AG04450 (cell line): ENCODE data around the gene WDR3. TPM values are rescaled to one million over a fixed set of nuclear protein-coding genes. Genes with fewer than 3 reads are reported as not detected.

Source experiments
- CTCF ChIA-PET: fragments of 300-600, 350-600 bp; formaldehyde crosslinking; extraction: SDS; loops from one replicate; lab custom pipeline; 2022; ENCODE audit warnings: antibody characterized with exemption, inconsistent platforms; lab: Charles Lee
- POLR2A ChIA-PET: fragments of 350-600 bp; formaldehyde crosslinking; extraction: SDS; loops from one replicate; lab custom pipeline; 2021; ENCODE audit warnings: antibody characterized with exemption, inconsistent platforms; lab: Yijun Ruan, JAX
- DNase-seq: peaks from one replicate; pipeline ENCODE4 v3.0.0-alpha.2; 2011; ENCODE audit warnings: low read depth, low spot score
- H3K27ac ChIP-seq: one replicate; pipeline ENCODE4 v1.5.1; 2012; ENCODE audit warnings: low read depth, low read length, control low read depth
- H3K27me3 ChIP-seq: one replicate; pipeline ENCODE4 v1.6.0; 2012; ENCODE audit warnings: low read length; ENCODE audit not compliant: control insufficient read depth, insufficient read depth
- H3K4me3 ChIP-seq: 2 replicates; pipeline ENCODE4 v1.5.1; 2011; ENCODE audit warnings: mild to moderate bottlenecking, low read depth, low read length, control low read depth
- H3K9me3 ChIP-seq: 2 replicates; pipeline ENCODE4 v1.5.1; 2012; ENCODE audit warnings: low read length; ENCODE audit not compliant: control insufficient read depth, insufficient read depth
- CTCF ChIP-seq: IDR thresholded peaks from 2 replicates; pipeline ENCODE4 v1.5.1; 2011; ENCODE audit warnings: low read depth, low read length, control low read depth, inconsistent platforms
- polyA plus RNA-seq: library from polyadenylated mRNA; depleted of rRNA; stranded (reverse); fragments of >200 nt; gene quantifications from 2 replicates; pipeline ENCODE4 v1.2.3, GENCODE V29; 2011

The WDR3 gene
- polyA plus RNA-seq, 1 experiment, result 41.4 TPM

GRCh38 chr1:117930484-117930883, 945 bp downstream of the WDR3 start:
- POLR2A ChIA-PET, result no interaction called here
- no peak for TF ChIP-seq CTCF
- H3K27me3 ChIP-seq, result no peaks in the 10 kb centered on the region
- DNase-seq, result no peak
- CTCF ChIA-PET, result interaction anchor here (1.0 to 3.9 kb wide), 4 partner anchors 35 to 1205 kb away, joined by 4 to 28 read pairs (median 9); no protein-coding TSS in a partner anchor
- H3K9me3 ChIP-seq, result no peaks in the 10 kb centered on the region; the same call in 1 of the 2 replicates
- peak overlapping the region; percentile 97 for H3K4me3 ChIP-seq
- H3K27ac ChIP-seq, result no peak overlapping the region

- no peak overlapping the region for H3K27ac ChIP-seq
- no peak for DNase-seq
- H3K9me3 ChIP-seq, result no peaks in the 10 kb centered on the region; the same call in 1 of the 2 replicates
- H3K27me3 ChIP-seq, result no peaks in the 10 kb centered on the region
- ChIA-PET CTCF (no interaction called here), POLR2A (no interaction called here)
- no peak for TF ChIP-seq CTCF
- H3K4me3 ChIP-seq, result no peak overlapping the region
Measured at GRCh38 chr1:117932576-117932975, 3.0 kb downstream of the WDR3 start.

- Histone ChIP-seq H3K27me3 (no peaks in the 10 kb centered on the region), H3K4me3 (no peak overlapping the region), H3K27ac (no peak overlapping the region), H3K9me3 (no peaks in the 10 kb centered on the region; the same call in 1 of the 2 replicates)
- DNase-seq, result no peak
- ChIA-PET CTCF (no interaction called here), POLR2A (no interaction called here)
- no peak for TF ChIP-seq CTCF
Measured at GRCh38 chr1:117933769-117934168, 4.2 kb downstream of the WDR3 start.

- no peak overlapping the region for H3K27ac ChIP-seq
- POLR2A ChIA-PET, result no interaction called here
- DNase-seq, result no peak
- H3K27me3 ChIP-seq, result no peaks in the 10 kb centered on the region
- H3K4me3 ChIP-seq, result no peak overlapping the region
- H3K9me3 ChIP-seq, result no peaks in the 10 kb centered on the region
- CTCF ChIA-PET, result interaction anchor here (0.6 to 0.7 kb wide), 2 partner anchors 14 to 65 kb away, joined by 3 read pairs; no protein-coding TSS in a partner anchor
- no peak for TF ChIP-seq CTCF
Measured at GRCh38 chr1:117942293-117942692, 12.8 kb downstream of the WDR3 start.

- ChIA-PET POLR2A (no interaction called here), CTCF (no interaction called here)
Measured at GRCh38 chr1:117952386-117952785, 22.8 kb downstream of the WDR3 start.

More at GRCh38 chr1:117952386-117952785, 22.8 kb downstream of the WDR3 start:
- Histone ChIP-seq H3K27me3 (no peaks in the 10 kb centered on the region), H3K4me3 (no peak overlapping the region), H3K27ac (no peak overlapping the region), H3K9me3 (no peaks in the 10 kb centered on the region)
- no peak for TF ChIP-seq CTCF
- DNase-seq, result no peak
